SK-N-SH (cell line): ENCODE results near the gene PKNOX2. TPM values are rescaled to one million over a fixed set of nuclear protein-coding genes. Genes with fewer than 3 reads are reported as not detected.

Experiments
- CTCF ChIA-PET: fragments of 300-600, 350-600 bp; formaldehyde crosslinking; extraction: SDS; loops from one replicate; lab custom pipeline; 2021; lab: Yijun Ruan, JAX
- POLR2A ChIA-PET: fragments of 350-600 bp; sonication (Branson Sonifier 250); formaldehyde crosslinking; extraction: SDS; loops from one replicate; lab custom pipeline; 2020; ENCODE audit warnings: antibody characterized with exemption, inconsistent platforms; lab: Yijun Ruan, JAX
- DNase-seq: peaks from one replicate; pipeline ENCODE4 v3.0.0; 2012
- H2AFZ ChIP-seq: fragments of 200-600 bp; sonication (generic); 2 replicates; pipeline ENCODE4 v1.8.1; 2016; ENCODE audit warnings: antibody characterized with exemption, mild to moderate bottlenecking, low read depth
- H3F3A ChIP-seq: fragments of 200-600 bp; sonication (generic); replicated peaks from 2 replicates; pipeline ENCODE3; 2016; ENCODE audit warnings: antibody characterized with exemption, mild to moderate bottlenecking; ENCODE audit not compliant: insufficient read depth
- H3K27ac ChIP-seq, 2 experiments: fragments of 200-500 bp in 1 of 2; fragments of 200-600 bp in 1 of 2; sonication (Bioruptor generic) in 1 of 2; sonication (generic), shearing (Covaris generic) in 1 of 2; 2 replicates each; pipeline versions ENCODE4 v1.5.1 to v1.6.1; 2014 to 2016; ENCODE audit warnings: low read depth in 2 of 2, inconsistent platforms in 1 of 2, low read length in 1 of 2, mild to moderate bottlenecking in 1 of 2, mixed read lengths in 1 of 2
- H3K27me3 ChIP-seq: fragments of 200-600 bp; sonication (generic), shearing (Covaris generic); 2 replicates; pipeline ENCODE4 v1.6.1; 2016; ENCODE audit warnings: mixed run types; ENCODE audit not compliant: insufficient read depth
- H3K36me3 ChIP-seq, 2 experiments: fragments of 200-500 bp in 1 of 2; fragments of 200-600 bp in 1 of 2; sonication (Bioruptor generic) in 1 of 2; sonication (generic) in 1 of 2; replicated peaks in 1 of 2; 2 replicates each; pipeline versions ENCODE3 to v1.5.1; 2014 to 2016; ENCODE audit warnings: low read length in 1 of 2, mild to moderate bottlenecking in 1 of 2; ENCODE audit not compliant: insufficient read depth in 2 of 2, control insufficient read depth in 1 of 2
- H3K4me1 ChIP-seq, 2 experiments: fragments of 200-500 bp in 1 of 2; fragments of 200-600 bp in 1 of 2; sonication (Bioruptor generic) in 1 of 2; sonication (generic), shearing (Covaris generic) in 1 of 2; 2 replicates each; pipeline versions ENCODE4 v1.5.1 to v1.6.1; 2014 to 2016; ENCODE audit warnings: low read depth in 1 of 2, low read length in 1 of 2, mixed run types in 1 of 2; ENCODE audit not compliant: insufficient read depth in 2 of 2, control insufficient read depth in 1 of 2
- H3K4me2 ChIP-seq: fragments of 200-600 bp; sonication (generic), shearing (Covaris generic); 2 replicates; pipeline ENCODE4 v1.6.1; 2017; ENCODE audit warnings: mixed run types
- H3K4me3 ChIP-seq, 2 experiments: fragments of 200-500 bp in 1 of 2; fragments of 200-600 bp in 1 of 2; sonication (Bioruptor generic) in 1 of 2; sonication (generic), shearing (Covaris generic) in 1 of 2; 2 replicates each; pipeline versions ENCODE4 v1.5.1 to v1.8.1; 2014 to 2016; ENCODE audit warnings: low read depth in 2 of 2, inconsistent platforms in 1 of 2, low read length in 1 of 2, mild to moderate bottlenecking in 1 of 2, mixed read lengths in 1 of 2, moderate library complexity in 1 of 2
- H3K79me2 ChIP-seq: fragments of 200-600 bp; sonication (generic); 2 replicates; pipeline ENCODE4 v1.8.1; 2017; ENCODE audit warnings: mild to moderate bottlenecking; ENCODE audit not compliant: insufficient read depth
- H3K9ac ChIP-seq: fragments of 200-600 bp; sonication (generic); 2 replicates; pipeline ENCODE4 v1.6.1; 2017; ENCODE audit warnings: mixed run types
- H3K9me2 ChIP-seq: fragments of 200-600 bp; sonication (generic); 2 replicates; pipeline ENCODE4 v1.6.1; 2017; ENCODE audit warnings: mixed run types
- H3K9me3 ChIP-seq: fragments of 200-600 bp; sonication (generic); 2 replicates; pipeline ENCODE4 v1.6.1; 2017; ENCODE audit warnings: mixed run types, mild to moderate bottlenecking, moderate library complexity
- H4K20me1 ChIP-seq: fragments of 200-600 bp; sonication (generic); 2 replicates; pipeline ENCODE4 v1.6.1; 2017; ENCODE audit warnings: mild to moderate bottlenecking, mixed run types; ENCODE audit not compliant: insufficient read depth
- CTCF ChIP-seq: fragments of 200-600 bp; sonication (generic); IDR thresholded peaks from 2 replicates; pipeline ENCODE4 v1.6.1; 2017; ENCODE audit warnings: antibody characterized with exemption, mild to moderate bottlenecking, moderate library complexity
- EZH2phosphoT487 ChIP-seq: fragments of 200-600 bp; sonication (generic); IDR thresholded peaks from 2 replicates; pipeline ENCODE4 v1.6.1; 2017; ENCODE audit warnings: low read depth, mixed run types, mild to moderate bottlenecking, antibody characterized with exemption, moderate library complexity, borderline replicate concordance
- FOSL2 ChIP-seq: IDR thresholded peaks from 2 replicates; pipeline ENCODE4 v1.4.0; 2012; ENCODE audit warnings: low read depth, mild to moderate bottlenecking, moderate library complexity, borderline replicate concordance
- JUND ChIP-seq: IDR thresholded peaks from 2 replicates; pipeline ENCODE4 v1.4.0; 2012
- RCOR1 ChIP-seq: fragments of 150-350 bp; IDR thresholded peaks from 2 replicates; pipeline ENCODE4 v1.6.1; 2017; ENCODE audit warnings: antibody characterized with exemption, low read length
- RFX5 ChIP-seq: IDR thresholded peaks from 2 replicates; pipeline ENCODE4 v1.6.1; 2012; ENCODE audit warnings: mild to moderate bottlenecking, improper control_type of control experiment, low read length
- ZBTB33 ChIP-seq: IDR thresholded peaks from 2 replicates; pipeline ENCODE4 v1.4.0; 2012; ENCODE audit warnings: low read depth, borderline replicate concordance
- WGBS: methylation state at CpG from one replicate; pipeline ENCODE4 v1.1.6; 2017; ENCODE audit warnings: low lambda C conversion rate; 5-methylcytosine and 5-hydroxymethylcytosine counted together
- polyA plus RNA-seq, 3 experiments: library from polyadenylated mRNA; depleted of rRNA; stranded (reverse); fragments of >200 nt; gene quantifications; 2 replicates each; pipeline ENCODE4 v1.2.3, GENCODE V29; 2012
- TF ChIP-seq, protein P1 (sequence below): IDR thresholded peaks from 2 replicates; pipeline ENCODE4 v1.6.1; 2012; ENCODE audit warnings: mild to moderate bottlenecking, low read depth, low read length, moderate library complexity

The PKNOX2 gene
- polyA plus RNA-seq, 1 of the 3 experiments (the other 2 are of a cell fraction): 0.02 TPM

DNA sequence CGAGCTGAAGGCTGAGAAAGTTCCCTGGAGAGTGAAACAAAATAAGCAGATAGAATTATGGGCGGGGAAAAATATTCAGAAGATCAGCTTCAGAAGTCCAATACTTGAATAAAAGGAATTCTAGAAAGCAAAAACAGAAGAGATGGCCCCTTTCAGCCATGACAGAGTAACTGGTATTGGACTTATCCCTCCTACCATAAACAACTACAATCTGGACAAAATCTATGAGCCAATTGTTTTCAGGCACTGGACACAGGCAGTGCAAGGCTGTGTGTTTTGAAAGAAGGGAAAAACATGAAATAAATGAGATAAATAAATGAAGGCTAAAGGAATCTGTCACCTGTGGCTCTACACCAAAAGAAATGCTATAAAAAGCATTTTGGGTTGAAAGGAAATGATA is 305.8 kb downstream of the PKNOX2 start (continued):
- TF ChIP-seq, protein P1, sequence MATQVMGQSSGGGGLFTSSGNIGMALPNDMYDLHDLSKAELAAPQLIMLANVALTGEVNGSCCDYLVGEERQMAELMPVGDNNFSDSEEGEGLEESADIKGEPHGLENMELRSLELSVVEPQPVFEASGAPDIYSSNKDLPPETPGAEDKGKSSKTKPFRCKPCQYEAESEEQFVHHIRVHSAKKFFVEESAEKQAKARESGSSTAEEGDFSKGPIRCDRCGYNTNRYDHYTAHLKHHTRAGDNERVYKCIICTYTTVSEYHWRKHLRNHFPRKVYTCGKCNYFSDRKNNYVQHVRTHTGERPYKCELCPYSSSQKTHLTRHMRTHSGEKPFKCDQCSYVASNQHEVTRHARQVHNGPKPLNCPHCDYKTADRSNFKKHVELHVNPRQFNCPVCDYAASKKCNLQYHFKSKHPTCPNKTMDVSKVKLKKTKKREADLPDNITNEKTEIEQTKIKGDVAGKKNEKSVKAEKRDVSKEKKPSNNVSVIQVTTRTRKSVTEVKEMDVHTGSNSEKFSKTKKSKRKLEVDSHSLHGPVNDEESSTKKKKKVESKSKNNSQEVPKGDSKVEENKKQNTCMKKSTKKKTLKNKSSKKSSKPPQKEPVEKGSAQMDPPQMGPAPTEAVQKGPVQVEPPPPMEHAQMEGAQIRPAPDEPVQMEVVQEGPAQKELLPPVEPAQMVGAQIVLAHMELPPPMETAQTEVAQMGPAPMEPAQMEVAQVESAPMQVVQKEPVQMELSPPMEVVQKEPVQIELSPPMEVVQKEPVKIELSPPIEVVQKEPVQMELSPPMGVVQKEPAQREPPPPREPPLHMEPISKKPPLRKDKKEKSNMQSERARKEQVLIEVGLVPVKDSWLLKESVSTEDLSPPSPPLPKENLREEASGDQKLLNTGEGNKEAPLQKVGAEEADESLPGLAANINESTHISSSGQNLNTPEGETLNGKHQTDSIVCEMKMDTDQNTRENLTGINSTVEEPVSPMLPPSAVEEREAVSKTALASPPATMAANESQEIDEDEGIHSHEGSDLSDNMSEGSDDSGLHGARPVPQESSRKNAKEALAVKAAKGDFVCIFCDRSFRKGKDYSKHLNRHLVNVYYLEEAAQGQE: no peak
- no peak for TF ChIP-seq CTCF
- no peak for TF ChIP-seq FOSL2

- WGBS: 55% methylated on average over 3 of the region's 3 CpGs
- CTCF ChIA-PET: interaction anchor here (0.9 to 1.2 kb wide), 2 partner anchors 10 to 93 kb away, joined by 3 to 4 read pairs; partner anchors contain the start of gene EI24
- H3K4me3 ChIP-seq: no peak overlapping the region
- no peak for DNase-seq
- no peak overlapping the region for H3K9ac ChIP-seq
- H3K36me3 ChIP-seq: no peaks in the 10 kb centered on the region
- H3K9me2 ChIP-seq: no peaks in the 10 kb centered on the region
- H3K79me2 ChIP-seq: no peaks in the 10 kb centered on the region
- H3K4me1 ChIP-seq: peaks cover 0 to 4% of the 10 kb centered on the region in 2 experiments; a peak in 1 of 4 replicates
- no peak overlapping the region for H3K4me2 ChIP-seq
- no peak for TF ChIP-seq RFX5
- no peak for TF ChIP-seq EZH2phosphoT487
- no peak for TF ChIP-seq ZBTB33
- TF ChIP-seq, protein P1: no peak
- no peak for TF ChIP-seq CTCF
- no peak for TF ChIP-seq RCOR1
- TF ChIP-seq JUND: no peak
- POLR2A ChIA-PET: no interaction called here
- H3K27me3 ChIP-seq: no peaks in the 10 kb centered on the region
- H3F3A ChIP-seq: no peaks in the 10 kb centered on the region
- no peak overlapping the region for H3K27ac ChIP-seq
- H3K9me3 ChIP-seq: peaks cover 5% of the 10 kb centered on the region; the same call in 1 of the 2 replicates
- H4K20me1 ChIP-seq: no peaks in the 10 kb centered on the region
- H2AFZ ChIP-seq: no peak overlapping the region
Observed at GRCh38 chr11:125476721-125477120, 312.2 kb downstream of the PKNOX2 start.
